ENCODE measurements around the gene C1orf159.
A peak's percentile ranks its signal among the peaks of the same experiment; 100 is the strongest.

Gene C1orf159

GRCh38 chr1:1132042-1132950 lies 16.4 kb upstream of the C1orf159 start:
- DNase-seq (ENCODE audit: low read depth) = no peak

- no peak for DNase-seq (ENCODE audit: low read depth)
Measured at GRCh38 chr1:1130206-1131120, 14.6 kb upstream of the C1orf159 start.

GRCh38 chr1:1129381-1129821 lies 13.5 kb upstream of the C1orf159 start:
- no peak for DNase-seq (ENCODE audit: low read depth)

GRCh38 chr1:1128454-1129139 lies 12.7 kb upstream of the C1orf159 start:
- no peak for DNase-seq (ENCODE audit: low read depth)

- no peak for DNase-seq (ENCODE audit: low read depth)
Measured at GRCh38 chr1:1127551-1128451, 11.9 kb upstream of the C1orf159 start.

- DNase-seq (ENCODE audit: low read depth) = no peak
Measured at GRCh38 chr1:1125945-1126344, 10.1 kb upstream of the C1orf159 start.

- DNase-seq (ENCODE audit: low read depth) = no peak
Measured at GRCh38 chr1:1124786-1125642, 9.1 kb upstream of the C1orf159 start.

- DNase-seq (ENCODE audit: low read depth) = no peak
Measured at GRCh38 chr1:1124508-1124785, 8.6 kb upstream of the C1orf159 start.

- DNase-seq (ENCODE audit: low read depth) = no peak
Measured at GRCh38 chr1:1123581-1124507, 8.0 kb upstream of the C1orf159 start.

- no peak for DNase-seq (ENCODE audit: low read depth)
Measured at GRCh38 chr1:1122981-1123480, 7.1 kb upstream of the C1orf159 start.

- peak; percentile 40 for DNase-seq (ENCODE audit: low read depth)
Measured at GRCh38 chr1:1122078-1122811, 6.4 kb upstream of the C1orf159 start.

- DNase-seq (ENCODE audit: low read depth) = no peak
Measured at GRCh38 chr1:1121611-1122077, 5.8 kb upstream of the C1orf159 start.

- DNase-seq (ENCODE audit: low read depth) = no peak
Measured at GRCh38 chr1:1120866-1121591, 5.1 kb upstream of the C1orf159 start.

- DNase-seq (ENCODE audit: low read depth) = no peak
Measured at GRCh38 chr1:1120096-1120495, 4.2 kb upstream of the C1orf159 start.

- DNase-seq (ENCODE audit: low read depth) = no peak
Measured at GRCh38 chr1:1119272-1119890, 3.5 kb upstream of the C1orf159 start.

GRCh38 chr1:1118876-1119220 lies 3.0 kb upstream of the C1orf159 start:
- DNase-seq (ENCODE audit: low read depth) = no peak

All from stromal cell of bone marrow (primary cell).